Keratinocyte (primary cell): ENCODE results near the gene MAP7. TPM values are rescaled to one million over a fixed set of nuclear protein-coding genes. Genes with fewer than 3 reads are reported as not detected.

Source experiments
- DNase-seq: peaks from one replicate; pipeline ENCODE4 v3.0.0-alpha.2; 2011; ENCODE audit warnings: low read depth, missing footprints, low spot score
- FAIRE-seq: peaks from 2 replicates; lab custom pipeline; 2011; peaks lifted over from hg19 to GRCh38; lab: Jason Lieb, UNC
- H2AFZ ChIP-seq: 2 replicates; pipeline ENCODE4 v1.6.0; 2012; ENCODE audit warnings: low read length, control low read depth, inconsistent platforms; ENCODE audit not compliant: control insufficient read depth
- H3K27ac ChIP-seq: 2 replicates; pipeline ENCODE4 v1.5.1; 2011; ENCODE audit warnings: low read length; ENCODE audit not compliant: control insufficient read depth, insufficient read depth
- H3K27me3 ChIP-seq: 3 replicates; pipeline ENCODE4 v1.6.0; 2011; ENCODE audit warnings: low read length; ENCODE audit not compliant: control insufficient read depth, insufficient read depth; ENCODE audit errors: extremely low read depth
- H3K36me3 ChIP-seq, 2 experiments: 2 replicates in 1 of 2; 3 replicates in 1 of 2; pipeline ENCODE4 v1.5.1; 2011; ENCODE audit warnings: low read length in 2 of 2, mild to moderate bottlenecking in 1 of 2; ENCODE audit not compliant: control insufficient read depth in 2 of 2, insufficient read depth in 2 of 2; ENCODE audit errors: extremely low read depth in 1 of 2
- H3K4me1 ChIP-seq: 3 replicates; pipeline ENCODE4 v1.5.1; 2011; ENCODE audit warnings: low read length; ENCODE audit not compliant: control insufficient read depth, insufficient read depth; ENCODE audit errors: extremely low read depth
- H3K4me2 ChIP-seq: 3 replicates; pipeline ENCODE4 v1.6.0; 2011; ENCODE audit warnings: low read depth, low read length; ENCODE audit not compliant: control insufficient read depth, insufficient read depth; ENCODE audit errors: extremely low read depth
- H3K4me3 ChIP-seq, 3 experiments: fragments of 200-600 bp in 1 of 3; sonication (generic) in 1 of 3; 2 replicates in 2 of 3; 3 replicates in 1 of 3; pipeline ENCODE4 v1.5.1; 2011 to 2016; ENCODE audit warnings: low read length in 3 of 3, mild to moderate bottlenecking in 3 of 3, control low read depth in 2 of 3, inconsistent platforms in 1 of 3, low read depth in 1 of 3, mixed read lengths in 1 of 3, mixed run types in 1 of 3, moderate library complexity in 1 of 3; ENCODE audit not compliant: control insufficient read depth in 2 of 3, insufficient read depth in 2 of 3; ENCODE audit errors: extremely low read depth in 1 of 3
- H3K79me2 ChIP-seq: 2 replicates; pipeline ENCODE4 v1.6.0; 2012; ENCODE audit warnings: low read length; ENCODE audit not compliant: control insufficient read depth, insufficient read depth
- H3K9ac ChIP-seq: 3 replicates; pipeline ENCODE4 v1.6.0; 2011; ENCODE audit warnings: low read length; ENCODE audit not compliant: control insufficient read depth, insufficient read depth; ENCODE audit errors: extremely low read depth
- H3K9me1 ChIP-seq: 3 replicates; pipeline ENCODE4 v1.6.0; 2011; ENCODE audit warnings: low read length; ENCODE audit not compliant: control insufficient read depth, insufficient read depth; ENCODE audit errors: extremely low read depth
- H3K9me3 ChIP-seq: 2 replicates; pipeline ENCODE4 v1.5.1; 2012; ENCODE audit warnings: low read depth, low read length; ENCODE audit not compliant: control insufficient read depth
- H4K20me1 ChIP-seq: 3 replicates; pipeline ENCODE4 v1.6.0; 2011; ENCODE audit warnings: low read length; ENCODE audit not compliant: control insufficient read depth, insufficient read depth; ENCODE audit errors: extremely low read depth
- EZH2 ChIP-seq: IDR thresholded peaks from one replicate; pipeline ENCODE4 v1.6.1; 2012; ENCODE audit warnings: inconsistent platforms, mild to moderate bottlenecking, low read length, moderate library complexity
- dilution Hi-C: fragments of 300-500 bp; cut with MboI; formaldehyde crosslinking; loops from one replicate; pipeline ENCODE4 v1.7.0; 2020; ENCODE audit warnings: low sequenced_read_pairs; ENCODE audit not compliant: extremely low pct_ligation_motif_present
- polyA plus RNA-seq, 5 experiments: library from polyadenylated mRNA; depleted of rRNA in 3 of 5; stranded (reverse) in 3 of 5; stranded (forward) in 1 of 5; unstranded in 1 of 5; fragments of >200 nt; gene quantifications; 1 replicate in 1 of 5; 2 replicates in 3 of 5; 3 replicates in 1 of 5; pipeline versions ENCODE4 v1.2.1 to v1.2.3, GENCODE V29; 2011 to 2012; ENCODE audit warnings: missing spikeins in 2 of 5, low read depth in 1 of 5, low replicate concordance in 1 of 5
- TF ChIP-seq, protein P1 (sequence below), 3 experiments: IDR thresholded peaks in 1 of 3; conservative IDR thresholded peaks in 1 of 3; optimal IDR thresholded peaks in 1 of 3; 2 replicates in 2 of 3; 3 replicates in 1 of 3; pipeline versions ENCODE3 to v1.5.1; 2011; ENCODE audit warnings: low read length in 3 of 3, mild to moderate bottlenecking in 3 of 3, moderate library complexity in 2 of 3, control low read depth in 1 of 3, inconsistent platforms in 1 of 3; ENCODE audit not compliant: insufficient read depth in 2 of 3; ENCODE audit errors: extremely low read depth in 1 of 3

The MAP7 gene
- polyA plus RNA-seq, 1 donor (not counting 4 experiments of a cell fraction or from before 2014, with no cell fraction given): 11.8 TPM

DNA sequence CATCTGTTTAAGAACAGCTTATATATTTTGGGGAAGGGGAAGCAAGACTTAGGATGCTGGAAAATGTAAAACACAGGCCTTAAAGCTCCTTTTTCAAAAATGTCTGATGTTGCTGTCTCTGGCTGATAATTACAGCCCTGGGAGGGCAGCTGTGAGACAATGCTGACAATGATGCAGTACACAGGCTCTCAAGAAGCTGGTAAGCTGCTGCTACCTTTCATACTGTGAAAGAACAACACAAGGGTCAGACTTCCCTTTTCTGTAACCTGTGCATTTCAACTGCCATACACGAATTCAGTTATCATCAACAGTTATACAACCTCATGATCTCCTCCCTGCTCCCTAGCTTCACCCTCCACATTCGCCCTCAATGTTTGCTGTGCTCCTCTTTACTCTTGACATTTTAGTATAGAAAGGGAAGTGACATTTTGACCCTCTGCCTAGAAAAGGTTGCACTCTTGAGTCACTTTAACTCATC, 25.2 kb downstream of the MAP7 start:
- Histone ChIP-seq H3K36me3 (no peaks in the 10 kb centered on the region), H2AFZ (no peak overlapping the region), H4K20me1 (no peaks in the 10 kb centered on the region), H3K9me1 (no peaks in the 10 kb centered on the region), H3K4me3 (no peak overlapping the region), H3K27ac (no peak overlapping the region), H3K79me2 (peaks cover 26% of the 10 kb centered on the region), H3K9me3 (no peaks in the 10 kb centered on the region), H3K9ac (no peak overlapping the region), H3K4me2 (no peak overlapping the region), H3K27me3 (no peaks in the 10 kb centered on the region), H3K4me1 (peaks cover 36% of the 10 kb centered on the region)
- no peak for TF ChIP-seq EZH2
- TF ChIP-seq, protein P1, sequence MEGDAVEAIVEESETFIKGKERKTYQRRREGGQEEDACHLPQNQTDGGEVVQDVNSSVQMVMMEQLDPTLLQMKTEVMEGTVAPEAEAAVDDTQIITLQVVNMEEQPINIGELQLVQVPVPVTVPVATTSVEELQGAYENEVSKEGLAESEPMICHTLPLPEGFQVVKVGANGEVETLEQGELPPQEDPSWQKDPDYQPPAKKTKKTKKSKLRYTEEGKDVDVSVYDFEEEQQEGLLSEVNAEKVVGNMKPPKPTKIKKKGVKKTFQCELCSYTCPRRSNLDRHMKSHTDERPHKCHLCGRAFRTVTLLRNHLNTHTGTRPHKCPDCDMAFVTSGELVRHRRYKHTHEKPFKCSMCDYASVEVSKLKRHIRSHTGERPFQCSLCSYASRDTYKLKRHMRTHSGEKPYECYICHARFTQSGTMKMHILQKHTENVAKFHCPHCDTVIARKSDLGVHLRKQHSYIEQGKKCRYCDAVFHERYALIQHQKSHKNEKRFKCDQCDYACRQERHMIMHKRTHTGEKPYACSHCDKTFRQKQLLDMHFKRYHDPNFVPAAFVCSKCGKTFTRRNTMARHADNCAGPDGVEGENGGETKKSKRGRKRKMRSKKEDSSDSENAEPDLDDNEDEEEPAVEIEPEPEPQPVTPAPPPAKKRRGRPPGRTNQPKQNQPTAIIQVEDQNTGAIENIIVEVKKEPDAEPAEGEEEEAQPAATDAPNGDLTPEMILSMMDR (optimal IDR thresholded peaks at IDR 0.05 in 1 of 3, IDR thresholded peaks at IDR 0.05 in 1 of 3, conservative IDR thresholded peaks at IDR 0.05 in 1 of 3; ENCODE audit: extremely low read depth in 1 of 3, insufficient read depth in 2 of 3, low read length in 3 of 3): no peak
- dilution Hi-C loops: no loop called here
- FAIRE-seq (no peak), DNase-seq (no peak)

DNA sequence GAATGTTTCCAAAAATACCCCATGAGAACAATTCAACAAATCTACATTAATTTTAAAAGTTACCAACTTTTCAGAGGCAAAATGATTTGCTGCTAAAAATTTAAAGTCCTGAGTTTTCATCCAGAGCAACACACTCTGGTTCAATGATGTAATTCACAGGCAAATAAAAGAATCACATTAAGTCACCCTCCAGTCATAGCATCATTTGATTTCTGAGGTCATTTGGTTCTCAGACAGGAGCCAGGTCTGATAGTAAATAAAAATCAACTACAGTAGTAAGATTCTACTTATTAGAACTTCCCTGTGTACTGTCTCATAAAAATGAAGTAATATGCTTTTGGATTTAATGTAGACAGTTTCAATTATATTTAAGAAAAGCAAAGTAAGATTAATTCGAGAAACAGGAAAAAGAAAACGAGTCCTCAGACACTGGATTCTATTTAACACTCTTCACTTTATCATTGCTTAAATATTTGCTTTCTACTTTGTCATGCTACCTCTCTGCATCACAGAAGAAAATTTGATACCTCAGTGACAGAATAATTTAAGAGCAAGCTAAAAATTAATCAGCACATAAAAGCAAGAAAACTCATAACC, 25.8 kb downstream of the MAP7 start:
- no peak for TF ChIP-seq EZH2
- TF ChIP-seq, protein P1 (optimal IDR thresholded peaks at IDR 0.05 in 1 of 3, IDR thresholded peaks at IDR 0.05 in 1 of 3, conservative IDR thresholded peaks at IDR 0.05 in 1 of 3; ENCODE audit: extremely low read depth in 1 of 3, insufficient read depth in 2 of 3, low read length in 3 of 3): no peak
- no peak overlapping the region for H3K4me3 ChIP-seq
- H4K20me1 ChIP-seq: no peaks in the 10 kb centered on the region
- H3K27ac ChIP-seq: no peak overlapping the region
- no peak overlapping the region for H3K4me2 ChIP-seq
- no peak overlapping the region for H2AFZ ChIP-seq
- no peaks in the 10 kb centered on the region for H3K36me3 ChIP-seq
- H3K9me1 ChIP-seq: no peaks in the 10 kb centered on the region
- H3K9me3 ChIP-seq: no peaks in the 10 kb centered on the region
- H3K27me3 ChIP-seq: no peaks in the 10 kb centered on the region
- H3K79me2 ChIP-seq: peaks cover 23% of the 10 kb centered on the region
- no peak overlapping the region for H3K9ac ChIP-seq
- DNase-seq (no peak), FAIRE-seq (no peak)
- dilution Hi-C loops: no loop called here
- H3K4me1 ChIP-seq: peaks cover 36% of the 10 kb centered on the region
